Testis (tissue), 3 donors: ENCODE measurements around the gene OPRM1. TPM values are rescaled to one million over a fixed set of nuclear protein-coding genes. Genes with fewer than 3 reads are reported as not detected.

Experiments used
- DNase-seq: peaks from one replicate; pipeline ENCODE4 v3.0.0-alpha.2; 2019
- H3K27ac ChIP-seq, 2 donors: fragments of 200-600 bp; sonication (generic); one replicate each; pipeline ENCODE4 v1.5.1; 2019
- H3K27me3 ChIP-seq: fragments of 200-600 bp; sonication (generic); one replicate; pipeline ENCODE4 v1.5.1; 2019
- H3K36me3 ChIP-seq: fragments of 200-600 bp; sonication (generic); one replicate; pipeline ENCODE4 v1.5.1; 2017; ENCODE audit warnings: low read depth; ENCODE audit errors: missing control alignments
- H3K4me1 ChIP-seq: fragments of 200-600 bp; sonication (generic); one replicate; pipeline ENCODE4 v1.5.1; 2019
- H3K4me3 ChIP-seq, 2 donors: fragments of 200-600 bp; sonication (generic); one replicate each; pipeline ENCODE4 v1.5.1; 2017 to 2019
- H3K9me3 ChIP-seq: fragments of 200-600 bp; sonication (generic); one replicate; pipeline ENCODE4 v1.5.1; 2017
- POLR2A ChIP-seq: fragments of 450-650 bp; IDR thresholded peaks from one replicate; pipeline ENCODE4 v1.6.1; 2017; ENCODE audit warnings: antibody characterized with exemption, mild to moderate bottlenecking, moderate library complexity
- WGBS, 2 donors: methylation state at CpG; one replicate each; pipeline ENCODE4 v1.1.5; 2018; 5-methylcytosine and 5-hydroxymethylcytosine counted together
- intact Hi-C: fragments of 100-400 bp; cut with DNase I; formaldehyde crosslinking; loops from one replicate; pipeline ENCODE4 v1.15.1; 2023; ENCODE audit warnings: low total_unique reads
- polyA plus RNA-seq: library from polyadenylated mRNA; stranded (reverse); fragments of 350-450 nt; fragmentation: Illumina TruSeq; extraction: RNeasy Lipid Tissue Mini Kit (QIAGEN cat#74804); gene quantifications from one replicate; pipeline ENCODE4 v1.2.3, GENCODE V29; 2014; ENCODE audit warnings: low read depth, low replicate concordance; ENCODE audit not compliant: insufficient read depth
- total RNA-seq, 2 donors: library from RNA; depleted of rRNA; stranded (reverse); fragments of >200 nt; gene quantifications; one replicate each; pipeline ENCODE4 v1.2.3, GENCODE V29; 2016
- TF ChIP-seq, protein P1 (sequence below), 3 experiments: fragments of 450-650 bp in 2 of 3; fragments of 200-600 bp in 1 of 3; sonication (generic) in 1 of 3; IDR thresholded peaks; one replicate each; pipeline ENCODE4 v1.5.1; 2016 to 2019; ENCODE audit warnings: antibody characterized with exemption in 3 of 3, mild to moderate bottlenecking in 2 of 3, moderate library complexity in 1 of 3

Gene OPRM1
- total and polyA plus RNA-seq, 3 donors from 2014 or later: 1.1 to 8.7 (median 4.0) TPM

DNA sequence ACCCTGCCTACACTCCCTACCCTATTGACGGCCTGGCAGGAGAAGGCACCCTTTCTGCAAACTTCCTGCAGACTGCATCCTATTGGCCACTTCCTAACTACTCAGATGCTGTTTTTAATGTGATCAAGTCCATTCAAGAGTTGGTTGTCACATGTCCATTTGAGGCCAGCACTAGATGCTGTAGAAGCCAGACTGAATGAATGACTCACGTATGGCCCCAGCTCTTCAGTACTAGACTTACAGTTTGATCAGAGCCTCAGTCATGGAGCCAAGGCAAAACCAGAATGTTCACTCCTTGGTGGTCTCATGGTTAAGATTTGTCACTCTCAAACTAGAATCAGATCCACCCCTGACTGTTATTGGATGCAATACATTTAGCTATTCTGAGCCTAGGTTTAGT, 101.7 kb downstream of the OPRM1 start:
- intact Hi-C loops: no loop called here
- TF ChIP-seq, protein P1, sequence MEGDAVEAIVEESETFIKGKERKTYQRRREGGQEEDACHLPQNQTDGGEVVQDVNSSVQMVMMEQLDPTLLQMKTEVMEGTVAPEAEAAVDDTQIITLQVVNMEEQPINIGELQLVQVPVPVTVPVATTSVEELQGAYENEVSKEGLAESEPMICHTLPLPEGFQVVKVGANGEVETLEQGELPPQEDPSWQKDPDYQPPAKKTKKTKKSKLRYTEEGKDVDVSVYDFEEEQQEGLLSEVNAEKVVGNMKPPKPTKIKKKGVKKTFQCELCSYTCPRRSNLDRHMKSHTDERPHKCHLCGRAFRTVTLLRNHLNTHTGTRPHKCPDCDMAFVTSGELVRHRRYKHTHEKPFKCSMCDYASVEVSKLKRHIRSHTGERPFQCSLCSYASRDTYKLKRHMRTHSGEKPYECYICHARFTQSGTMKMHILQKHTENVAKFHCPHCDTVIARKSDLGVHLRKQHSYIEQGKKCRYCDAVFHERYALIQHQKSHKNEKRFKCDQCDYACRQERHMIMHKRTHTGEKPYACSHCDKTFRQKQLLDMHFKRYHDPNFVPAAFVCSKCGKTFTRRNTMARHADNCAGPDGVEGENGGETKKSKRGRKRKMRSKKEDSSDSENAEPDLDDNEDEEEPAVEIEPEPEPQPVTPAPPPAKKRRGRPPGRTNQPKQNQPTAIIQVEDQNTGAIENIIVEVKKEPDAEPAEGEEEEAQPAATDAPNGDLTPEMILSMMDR (IDR thresholded peaks at IDR 0.05): no peak
- no peak for TF ChIP-seq POLR2A
- no peaks in the 10 kb centered on the region for H3K4me1 ChIP-seq
- no peaks in the 10 kb centered on the region for H3K27me3 ChIP-seq
- no peaks in the 10 kb centered on the region for H3K36me3 ChIP-seq
- WGBS, 2 donors: 70 to 75% methylated on average over 2 of the region's 2 CpGs
- H3K27ac ChIP-seq: no peak overlapping the region
- H3K9me3 ChIP-seq: no peaks in the 10 kb centered on the region
- H3K4me3 ChIP-seq: no peak overlapping the region
- DNase-seq: no peak

DNA sequence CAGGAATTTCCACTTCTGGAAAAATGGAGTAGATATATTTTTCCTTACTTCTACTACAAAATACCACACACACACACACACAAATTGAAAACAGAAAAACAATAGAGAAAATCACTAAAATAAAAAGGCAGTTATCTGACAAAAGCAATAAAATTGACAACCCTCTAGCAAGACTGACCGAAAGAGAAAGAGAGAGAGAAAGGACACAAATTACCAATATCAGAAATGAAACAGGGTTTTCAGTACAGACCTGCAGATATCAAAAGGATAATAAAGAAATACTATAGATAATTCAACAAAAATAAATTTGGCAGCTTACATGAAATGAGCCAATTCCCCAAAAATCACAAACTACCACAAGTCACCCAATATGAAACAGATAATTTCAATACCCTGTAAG, 104.7 kb downstream of the OPRM1 start:
- Histone ChIP-seq H3K36me3 (no peaks in the 10 kb centered on the region), H3K27me3 (no peaks in the 10 kb centered on the region), H3K9me3 (no peaks in the 10 kb centered on the region), H3K4me1 (no peaks in the 10 kb centered on the region), H3K4me3 (no peak overlapping the region), H3K27ac (no peak overlapping the region)
- DNase-seq: no peak
- 71 to 88% methylated on average over 1 of the region's 1 CpG for WGBS, 2 donors
- intact Hi-C loops: no loop called here
- TF ChIP-seq, protein P1 (IDR thresholded peaks at IDR 0.05): no peak
- no peak for TF ChIP-seq POLR2A

DNA sequence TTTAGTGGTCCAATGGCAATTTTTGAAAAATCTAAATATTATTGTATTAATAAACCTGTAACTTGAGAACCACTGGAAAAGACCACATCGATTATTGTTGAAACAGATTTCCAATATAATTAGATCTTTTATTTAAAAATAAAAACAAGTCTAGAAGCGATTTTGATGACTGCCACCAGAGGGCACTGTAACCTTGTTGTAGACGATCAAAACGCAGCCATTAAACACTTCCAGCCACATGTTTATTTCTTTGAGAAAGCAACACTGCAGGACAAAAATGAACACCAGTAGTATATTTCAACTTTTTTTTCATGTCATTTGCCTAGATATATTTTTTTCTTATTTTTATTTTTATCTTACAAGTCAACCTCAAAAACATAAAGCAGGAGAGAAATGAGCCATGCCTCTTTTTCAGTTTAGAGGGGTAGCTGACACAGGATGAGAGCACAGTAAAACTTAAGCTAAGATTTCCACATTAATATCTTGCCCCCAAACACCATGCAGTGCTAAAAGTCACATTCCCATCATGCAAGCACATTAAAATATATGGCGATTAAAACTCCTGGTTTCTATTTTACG, 115.4 kb downstream of the OPRM1 start:
- H3K4me1 ChIP-seq: peaks cover 14% of the 10 kb centered on the region
- H3K4me3 ChIP-seq: no peak overlapping the region
- H3K9me3 ChIP-seq: no peaks in the 10 kb centered on the region
- DNase-seq: peak; percentile 88
- H3K27ac ChIP-seq: no peak overlapping the region
- no peaks in the 10 kb centered on the region for H3K36me3 ChIP-seq
- WGBS, 2 donors: 32 to 33% methylated on average over 6 of the region's 6 CpGs
- TF ChIP-seq, protein P1 (IDR thresholded peaks at IDR 0.05): peak; percentile 89 to 93 (median 93)
- TF ChIP-seq POLR2A: no peak
- intact Hi-C loops: loop anchor here (10.0 kb wide), 1 partner anchor 120 kb away; no protein-coding TSS in a partner anchor
- H3K27me3 ChIP-seq: no peaks in the 10 kb centered on the region

DNA sequence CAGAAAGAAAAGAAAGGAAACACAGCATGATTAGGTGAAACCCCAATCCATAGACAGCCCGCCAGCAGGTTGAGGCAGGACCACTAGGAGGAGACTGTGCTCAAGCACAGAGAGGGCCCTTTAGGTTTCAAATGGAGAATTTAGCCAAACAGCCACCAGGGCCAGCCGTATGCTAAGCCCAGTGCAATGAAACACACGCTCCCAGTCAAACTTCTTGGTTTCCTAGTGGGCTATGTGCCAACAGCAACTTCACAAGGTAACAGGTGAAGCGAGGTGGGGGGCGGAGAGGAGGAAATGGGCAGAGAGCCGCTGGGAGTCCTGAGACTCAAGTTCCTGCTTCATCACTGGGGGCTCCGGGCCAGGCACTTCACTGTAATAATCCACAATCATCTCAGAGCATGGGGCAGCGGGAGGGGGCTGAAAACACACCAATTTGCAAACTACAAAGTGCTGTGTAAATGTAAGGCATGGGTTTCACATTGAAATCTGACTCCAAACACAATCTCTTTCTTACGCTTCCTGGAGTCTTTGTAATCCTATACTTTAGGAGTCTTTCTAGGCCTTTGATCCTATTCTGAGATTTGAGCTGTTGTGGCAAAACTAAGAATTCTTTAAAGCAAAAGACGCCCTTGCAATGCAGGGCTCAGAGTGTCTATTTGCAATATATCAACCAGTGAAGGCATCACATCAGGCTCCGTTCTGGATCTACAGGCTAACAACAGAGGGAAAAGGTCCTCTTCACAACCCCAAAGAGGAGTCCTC, 117.3 kb downstream of the OPRM1 start:
- Histone ChIP-seq H3K9me3 (no peaks in the 10 kb centered on the region), H3K4me1 (peaks cover 14% of the 10 kb centered on the region), H3K36me3 (no peaks in the 10 kb centered on the region), H3K4me3 (no peak overlapping the region), H3K27me3 (no peaks in the 10 kb centered on the region), H3K27ac (no peak overlapping the region)
- intact Hi-C loops: loop anchor here (10.0 kb wide), 1 partner anchor 118 kb away; no protein-coding TSS in a partner anchor
- TF ChIP-seq POLR2A: no peak
- TF ChIP-seq, protein P1 (IDR thresholded peaks at IDR 0.05): peak; percentile 44 to 71 (median 65)
- 78 to 85% methylated on average over 9 to 11 of the region's 11 CpGs for WGBS, 2 donors
- DNase-seq: peak; percentile 61
